Upper lobe of right lung (tissue), 1 donor: Measurements from ENCODE around the gene GET3. TPM values are rescaled to one million over a fixed set of nuclear protein-coding genes. Genes with fewer than 3 reads are reported as not detected.

Source experiments
- ATAC-seq: fragments of 200-7000 bp; cut with Tn5 transposase; one replicate; pipeline ENCODE4 v1.9.1; 2020; ENCODE audit warnings: mild to moderate bottlenecking, moderate library complexity
- DNase-seq: peaks from one replicate; pipeline ENCODE4 v3.0.0-alpha.2; 2020
- H3K27ac ChIP-seq: fragments of 200-600 bp; one replicate; pipeline ENCODE4 v1.8.0; 2022
- H3K27me3 ChIP-seq: fragments of 200-600 bp; one replicate; pipeline ENCODE4 v1.8.0; 2022; ENCODE audit warnings: mild to moderate bottlenecking
- H3K36me3 ChIP-seq: fragments of 200-600 bp; one replicate; pipeline ENCODE4 v1.8.0; 2022
- H3K4me1 ChIP-seq: fragments of 200-600 bp; one replicate; pipeline ENCODE4 v1.8.0; 2022
- H3K4me3 ChIP-seq: fragments of 200-600 bp; one replicate; pipeline ENCODE4 v1.8.0; 2022; ENCODE audit warnings: mild to moderate bottlenecking
- H3K9me3 ChIP-seq: fragments of 200-600 bp; one replicate; pipeline ENCODE4 v1.8.0; 2022
- intact Hi-C: fragments of 100-400 bp; cut with DNase I; formaldehyde crosslinking; loops from one replicate; pipeline ENCODE4 v1.11.0; 2022
- long read RNA-seq: library from polyadenylated mRNA; unstranded; transcript quantifications from one replicate; pipeline ENCODE4 v2.0.0, GENCODE V29; 2021
- total RNA-seq: library from RNA; stranded (reverse); fragmentation: NEBNext Ultra II Directional; extraction: Animal tissue kit (Norgen Biotek cat#: 25700); gene quantifications from one replicate; pipeline ENCODE4 v1.2.1, GENCODE V29; 2021
- TF ChIP-seq, protein P1 (sequence below): fragments of 200-600 bp; IDR thresholded peaks from one replicate; pipeline ENCODE4 v1.8.0; 2022; ENCODE audit warnings: antibody characterized with exemption
- donor health status: DM: no; HTN: yes; CAD: no; lungs with severe emphysema.

Gene GET3
- total RNA-seq: 55.2 TPM
- long read RNA-seq, transcript ASNA1-201 (7 exons, 1,280 nt): major isoform, 70 of 73 reads
- long read RNA-seq, partial matches to known transcripts: 2 of 73 reads
- long read RNA-seq, other reads (novel, unspliced or antisense): 1 of 73 reads

DNA sequence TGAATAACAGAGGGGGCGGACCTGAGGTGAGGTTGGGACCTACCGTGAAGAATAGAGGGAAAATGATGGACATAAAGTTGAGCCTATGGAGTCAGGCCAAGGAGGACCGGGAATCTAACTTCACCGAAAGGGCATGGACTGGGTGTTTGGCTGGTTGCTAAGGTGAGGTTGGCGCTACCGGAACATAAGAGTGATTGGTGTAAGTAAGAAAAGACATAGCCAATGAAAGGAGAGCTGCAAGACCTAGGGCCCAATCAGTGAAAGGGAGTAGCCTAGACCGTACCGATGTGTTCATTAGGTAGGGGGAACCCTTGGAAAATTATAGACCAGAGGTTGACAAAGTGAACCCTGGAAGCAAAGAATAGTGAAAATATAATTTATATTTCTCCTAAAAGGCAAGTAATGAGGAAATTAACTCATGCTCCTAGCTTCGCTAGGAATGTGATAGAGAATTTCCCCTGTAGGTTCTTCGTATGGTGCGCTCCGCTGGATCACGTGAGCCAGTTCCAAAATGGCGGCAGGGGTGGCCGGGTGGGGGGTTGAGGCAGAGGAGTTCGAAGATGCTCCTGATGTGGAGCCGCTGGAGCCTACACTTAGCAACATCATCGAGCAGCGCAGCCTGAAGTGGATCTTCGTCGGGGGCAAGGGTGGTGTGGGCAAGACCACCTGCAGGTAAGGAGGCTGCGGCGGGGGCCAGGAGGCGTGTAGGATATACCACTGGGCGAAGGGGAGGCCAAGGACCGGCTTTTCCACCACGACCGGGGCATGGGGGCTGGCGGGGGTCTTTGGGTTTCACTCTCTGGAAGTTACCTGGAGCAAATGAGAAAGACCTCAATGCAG lies at the start of gene GET3:
Gene GET3 (plus strand): TSS at position 503 of the 840 bp plus-strand sequence. CDS start 9 bp downstream, at position 512.
- H3K4me1 ChIP-seq: peaks cover 36% of the 10 kb centered on the region

GRCh38 chr19:12689012-12689411 lies 48.3 kb upstream of the GET3 start:
- intact Hi-C loops: no loop called here
- DNase-seq (peak; percentile 52), ATAC-seq (peak; percentile 9)
- Histone ChIP-seq H3K27me3 (no peaks in the 10 kb centered on the region), H3K4me3 (no peak overlapping the region), H3K27ac (no peak overlapping the region), H3K36me3 (no peaks in the 10 kb centered on the region), H3K4me1 (no peaks in the 10 kb centered on the region), H3K9me3 (no peaks in the 10 kb centered on the region)
- TF ChIP-seq, protein P1, sequence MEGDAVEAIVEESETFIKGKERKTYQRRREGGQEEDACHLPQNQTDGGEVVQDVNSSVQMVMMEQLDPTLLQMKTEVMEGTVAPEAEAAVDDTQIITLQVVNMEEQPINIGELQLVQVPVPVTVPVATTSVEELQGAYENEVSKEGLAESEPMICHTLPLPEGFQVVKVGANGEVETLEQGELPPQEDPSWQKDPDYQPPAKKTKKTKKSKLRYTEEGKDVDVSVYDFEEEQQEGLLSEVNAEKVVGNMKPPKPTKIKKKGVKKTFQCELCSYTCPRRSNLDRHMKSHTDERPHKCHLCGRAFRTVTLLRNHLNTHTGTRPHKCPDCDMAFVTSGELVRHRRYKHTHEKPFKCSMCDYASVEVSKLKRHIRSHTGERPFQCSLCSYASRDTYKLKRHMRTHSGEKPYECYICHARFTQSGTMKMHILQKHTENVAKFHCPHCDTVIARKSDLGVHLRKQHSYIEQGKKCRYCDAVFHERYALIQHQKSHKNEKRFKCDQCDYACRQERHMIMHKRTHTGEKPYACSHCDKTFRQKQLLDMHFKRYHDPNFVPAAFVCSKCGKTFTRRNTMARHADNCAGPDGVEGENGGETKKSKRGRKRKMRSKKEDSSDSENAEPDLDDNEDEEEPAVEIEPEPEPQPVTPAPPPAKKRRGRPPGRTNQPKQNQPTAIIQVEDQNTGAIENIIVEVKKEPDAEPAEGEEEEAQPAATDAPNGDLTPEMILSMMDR: no peak

More for the DNA sequence above, at the start of gene GET3:
- Histone ChIP-seq H3K27ac (peak within 1 kb of the TSS; percentile 93), H3K4me3 (peak within 1 kb of the TSS; percentile 81), H3K27me3 (no peaks in the 10 kb centered on the region), H3K9me3 (no peaks in the 10 kb centered on the region), H3K36me3 (peaks cover 16% of the 10 kb centered on the region)
- intact Hi-C loops: no loop called here
- DNase-seq (peak; percentile 87), ATAC-seq (peak; percentile 89)
- TF ChIP-seq, protein P1: no peak

GRCh38 chr19:12689581-12690216 lies 47.6 kb upstream of the GET3 start:
- no peaks in the 10 kb centered on the region for H3K9me3 ChIP-seq
- H3K4me3 ChIP-seq: no peak overlapping the region
- H3K27me3 ChIP-seq: no peaks in the 10 kb centered on the region
- TF ChIP-seq, protein P1: no peak
- intact Hi-C loops: no loop called here
- DNase-seq: peak; percentile 36
- peak; percentile 19 for ATAC-seq
- H3K27ac ChIP-seq: no peak overlapping the region
- no peaks in the 10 kb centered on the region for H3K36me3 ChIP-seq
- H3K4me1 ChIP-seq: no peaks in the 10 kb centered on the region

DNA sequence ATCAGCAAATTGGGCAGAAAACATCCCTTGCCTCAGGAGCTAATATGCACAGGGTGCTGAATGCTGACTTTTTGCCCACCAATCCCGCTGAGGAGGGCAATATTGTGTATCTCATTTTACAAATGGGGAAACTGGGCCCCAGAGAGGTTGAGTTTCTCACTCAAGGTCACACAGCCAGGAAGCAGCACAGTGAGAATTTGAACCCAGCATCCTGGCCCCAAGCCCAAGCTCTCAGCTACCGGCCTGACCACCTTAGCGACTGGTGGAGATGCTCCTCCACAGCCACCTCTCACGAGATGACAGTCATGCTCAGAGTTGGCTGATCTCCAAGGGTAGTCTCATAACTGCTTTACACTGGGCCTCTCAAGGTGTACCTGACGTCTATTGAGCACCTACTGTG lies 44.3 kb upstream of the GET3 start:
- Histone ChIP-seq H3K9me3 (no peaks in the 10 kb centered on the region), H3K4me3 (no peak overlapping the region), H3K27me3 (no peaks in the 10 kb centered on the region), H3K27ac (no peak overlapping the region), H3K36me3 (no peaks in the 10 kb centered on the region), H3K4me1 (peaks cover 6% of the 10 kb centered on the region)
- DNase-seq: no peak
- no peak for ATAC-seq
- intact Hi-C loops: no loop called here
- TF ChIP-seq, protein P1: no peak

DNA sequence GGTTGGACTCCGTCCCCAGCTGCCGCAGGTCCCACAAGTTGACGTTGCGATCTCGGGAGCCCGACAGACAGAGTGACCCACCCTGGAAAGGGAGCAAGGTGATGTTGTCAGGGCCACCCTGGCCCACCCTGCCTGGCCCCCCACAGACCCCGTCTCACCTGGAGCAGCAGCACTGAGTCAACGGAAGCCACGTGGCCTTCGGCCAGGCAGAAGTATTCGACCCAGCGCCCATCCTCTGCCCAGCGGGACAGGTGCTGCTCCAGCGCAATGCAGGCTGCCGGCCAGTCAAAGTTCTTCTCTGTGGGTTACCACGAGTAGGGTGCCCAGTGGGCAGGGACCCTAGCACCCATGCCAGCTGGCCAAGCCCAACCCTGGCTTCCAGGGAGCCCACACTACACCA lies 42.7 kb upstream of the GET3 start:
- ATAC-seq: no peak
- H3K9me3 ChIP-seq: no peaks in the 10 kb centered on the region
- TF ChIP-seq, protein P1: no peak
- no peak for DNase-seq
- no peak overlapping the region for H3K27ac ChIP-seq
- H3K36me3 ChIP-seq: peaks cover 7% of the 10 kb centered on the region
- no peak overlapping the region for H3K4me3 ChIP-seq
- H3K4me1 ChIP-seq: peaks cover 6% of the 10 kb centered on the region
- no peaks in the 10 kb centered on the region for H3K27me3 ChIP-seq
- intact Hi-C loops: no loop called here
